ENCODE results near the gene ZNF48.

Gene ZNF48

GRCh38 chr16:30414159-30414558 lies 18.9 kb downstream of the ZNF48 start:
- Histone ChIP-seq H3K27me3 (ENCODE audit: control insufficient read depth in 3 of 3, insufficient read depth in 3 of 3, low read depth in 1 of 3, low read length in 3 of 3) (no peaks in the 10 kb centered on the region), H2BK12ac (ENCODE audit: low read length) (no peak overlapping the region)

GRCh38 chr16:30416047-30416603 lies 20.9 kb downstream of the ZNF48 start:
- no peak for DNase-seq (ENCODE audit: low spot score)
- no peak overlapping the region for H2BK12ac ChIP-seq (ENCODE audit: low read length)
- H3K4me2 ChIP-seq (ENCODE audit: insufficient read depth, low read length, poor library complexity, severe bottlenecking): no peak overlapping the region
- H3K4ac ChIP-seq (ENCODE audit: low read length): no peak overlapping the region
- no peaks in the 10 kb centered on the region for H3K27me3 ChIP-seq (ENCODE audit: control insufficient read depth in 3 of 3, insufficient read depth in 3 of 3, low read depth in 1 of 3, low read length in 3 of 3)
- H2BK5ac ChIP-seq (ENCODE audit: low read length): no peak overlapping the region
- peaks cover 5% of the 10 kb centered on the region for H3K79me1 ChIP-seq (ENCODE audit: low read depth, low read length)
- H3K4me1 ChIP-seq (ENCODE audit: control insufficient read depth in 2 of 2, insufficient read depth in 1 of 2, low read depth in 1 of 2, low read length in 2 of 2): peaks cover 0 to 2% of the 10 kb centered on the region in 2 donors
- no peaks in the 10 kb centered on the region for H3K9me3 ChIP-seq (replicated peaks in 1 of 2; ENCODE audit: control insufficient read depth in 2 of 2, insufficient read depth in 1 of 2, low read depth in 1 of 2, low read length in 2 of 2)
- H4K8ac ChIP-seq (ENCODE audit: low read depth, low read length): no peak overlapping the region
- no peak overlapping the region for H3K9ac ChIP-seq (ENCODE audit: low read depth, low read length, poor library complexity)
- H3K36me3 ChIP-seq (replicated peaks in 1 of 2; ENCODE audit: control insufficient read depth in 2 of 2, insufficient read depth in 2 of 2, low read length in 2 of 2): peaks cover 15 to 86% of the 10 kb centered on the region in 2 donors
- H3K14ac ChIP-seq (ENCODE audit: low read length): no peak overlapping the region
- no peak overlapping the region for H3K27ac ChIP-seq (replicated peaks; ENCODE audit: low read length)
- no peak overlapping the region for H2AFZ ChIP-seq (ENCODE audit: low read length)
- no peak overlapping the region for H2AK5ac ChIP-seq (ENCODE audit: low read depth, low read length)
- H3K4me3 ChIP-seq (ENCODE audit: low read length in 2 of 2): no peak overlapping the region
- H2BK120ac ChIP-seq (ENCODE audit: low read depth, low read length): no peak overlapping the region
- no CpG with 5 or more reads among the region's 4 CpGs for WGBS, 2 donors (ENCODE audit: extremely low coverage in 2 of 2, insufficient read length in 2 of 2, insufficient replicate concordance in 1 of 2)
- H3K23ac ChIP-seq (ENCODE audit: low read depth, low read length, poor library complexity): no peak overlapping the region
- H2BK15ac ChIP-seq (ENCODE audit: low read length): no peak overlapping the region
- no peak overlapping the region for H4K91ac ChIP-seq (ENCODE audit: low read depth, low read length, poor library complexity)
- no peak overlapping the region for H3K18ac ChIP-seq (ENCODE audit: low read length)

More at GRCh38 chr16:30414159-30414558, 18.9 kb downstream of the ZNF48 start:
- H3K4me3 ChIP-seq (ENCODE audit: low read length in 2 of 2): no peak overlapping the region
- DNase-seq (ENCODE audit: low spot score): no peak
- no peak overlapping the region for H2BK120ac ChIP-seq (ENCODE audit: low read depth, low read length)
- no peak overlapping the region for H3K9ac ChIP-seq (ENCODE audit: low read depth, low read length, poor library complexity)
- H3K4me1 ChIP-seq (ENCODE audit: control insufficient read depth in 2 of 2, insufficient read depth in 1 of 2, low read depth in 1 of 2, low read length in 2 of 2): peaks cover 2 to 3% of the 10 kb centered on the region in 2 donors
- no peak overlapping the region for H3K14ac ChIP-seq (ENCODE audit: low read length)
- no peak overlapping the region for H4K91ac ChIP-seq (ENCODE audit: low read depth, low read length, poor library complexity)
- peaks cover 5% of the 10 kb centered on the region for H3K79me1 ChIP-seq (ENCODE audit: low read depth, low read length)
- no CpG with 5 or more reads among the region's 5 CpGs for WGBS, 2 donors (ENCODE audit: extremely low coverage in 2 of 2, insufficient read length in 2 of 2, insufficient replicate concordance in 1 of 2)
- H4K8ac ChIP-seq (ENCODE audit: low read depth, low read length): no peak overlapping the region
- no peak overlapping the region for H2BK5ac ChIP-seq (ENCODE audit: low read length)
- no peaks in the 10 kb centered on the region for H3K9me3 ChIP-seq (replicated peaks in 1 of 2; ENCODE audit: control insufficient read depth in 2 of 2, insufficient read depth in 1 of 2, low read depth in 1 of 2, low read length in 2 of 2)
- no peak overlapping the region for H3K18ac ChIP-seq (ENCODE audit: low read length)
- H2AK5ac ChIP-seq (ENCODE audit: low read depth, low read length): no peak overlapping the region
- peaks cover 19 to 80% of the 10 kb centered on the region in 2 donors for H3K36me3 ChIP-seq (replicated peaks in 1 of 2; ENCODE audit: control insufficient read depth in 2 of 2, insufficient read depth in 2 of 2, low read length in 2 of 2)
- H2AFZ ChIP-seq (ENCODE audit: low read length): no peak overlapping the region
- H3K4ac ChIP-seq (ENCODE audit: low read length): no peak overlapping the region
- H2BK15ac ChIP-seq (ENCODE audit: low read length): no peak overlapping the region
- H3K27ac ChIP-seq (replicated peaks; ENCODE audit: low read length): no peak overlapping the region
- no peak overlapping the region for H3K4me2 ChIP-seq (ENCODE audit: insufficient read depth, low read length, poor library complexity, severe bottlenecking)
- H3K23ac ChIP-seq (ENCODE audit: low read depth, low read length, poor library complexity): no peak overlapping the region

- peak overlapping the region; percentile 96 for H3K23ac ChIP-seq (ENCODE audit: low read depth, low read length, poor library complexity)
- no peak overlapping the region for H2AFZ ChIP-seq (ENCODE audit: low read length)
- no peak overlapping the region for H3K4ac ChIP-seq (ENCODE audit: low read length)
- no peaks in the 10 kb centered on the region for H3K9me3 ChIP-seq (replicated peaks in 1 of 2; ENCODE audit: control insufficient read depth in 2 of 2, insufficient read depth in 1 of 2, low read depth in 1 of 2, low read length in 2 of 2)
- peaks cover 0 to 2% of the 10 kb centered on the region in 2 donors for H3K4me1 ChIP-seq (ENCODE audit: control insufficient read depth in 2 of 2, insufficient read depth in 1 of 2, low read depth in 1 of 2, low read length in 2 of 2)
- H3K27me3 ChIP-seq (ENCODE audit: control insufficient read depth in 3 of 3, insufficient read depth in 3 of 3, low read depth in 1 of 3, low read length in 3 of 3): no peaks in the 10 kb centered on the region
- peak overlapping the region; percentile 93 for H3K4me2 ChIP-seq (ENCODE audit: insufficient read depth, low read length, poor library complexity, severe bottlenecking)
- peaks cover 3% of the 10 kb centered on the region for H3K79me1 ChIP-seq (ENCODE audit: low read depth, low read length)
- H2BK120ac ChIP-seq (ENCODE audit: low read depth, low read length): no peak overlapping the region
- peaks cover 11 to 86% of the 10 kb centered on the region in 2 donors for H3K36me3 ChIP-seq (replicated peaks in 1 of 2; ENCODE audit: control insufficient read depth in 2 of 2, insufficient read depth in 2 of 2, low read length in 2 of 2)
- no peak overlapping the region for H4K8ac ChIP-seq (ENCODE audit: low read depth, low read length)
- H3K27ac ChIP-seq (replicated peaks; ENCODE audit: low read length): no peak overlapping the region
- no peak overlapping the region for H4K91ac ChIP-seq (ENCODE audit: low read depth, low read length, poor library complexity)
- H3K14ac ChIP-seq (ENCODE audit: low read length): no peak overlapping the region
- WGBS, 2 donors (ENCODE audit: extremely low coverage in 2 of 2, insufficient read length in 2 of 2, insufficient replicate concordance in 1 of 2): no CpG with 5 or more reads among the region's 18 CpGs
- H3K9ac ChIP-seq (ENCODE audit: low read depth, low read length, poor library complexity): peak overlapping the region; percentile 78
- H2BK15ac ChIP-seq (ENCODE audit: low read length): no peak overlapping the region
- DNase-seq (ENCODE audit: low spot score): no peak
- no peak overlapping the region for H2BK5ac ChIP-seq (ENCODE audit: low read length)
- H2BK12ac ChIP-seq (ENCODE audit: low read length): no peak overlapping the region
- H3K18ac ChIP-seq (ENCODE audit: low read length): peak overlapping the region; percentile 31
- H2AK5ac ChIP-seq (ENCODE audit: low read depth, low read length): peak overlapping the region; percentile 78
- H3K4me3 ChIP-seq (ENCODE audit: low read length in 2 of 2): peak overlapping the region in 1 of 2 donors; percentile 84
Measured at GRCh38 chr16:30416624-30417528, 21.7 kb downstream of the ZNF48 start.
